Skeletal muscle satellite cell (primary cell): ENCODE data around the gene SYNJ2BP.
"Not testable (repeated sequence)": the region's sequence is repeated elsewhere in the genome, so short reads cannot be mapped to it uniquely, and the experiment has no call there.

Experiments used
- H3K27me3 ChIP-seq: 2 replicates; pipeline ENCODE4 v1.7.0; 2013; ENCODE audit warnings: low read length; ENCODE audit not compliant: control insufficient read depth, insufficient read depth
- H3K36me3 ChIP-seq: 2 replicates; pipeline ENCODE4 v1.7.0; 2013; ENCODE audit warnings: mild to moderate bottlenecking, control low read depth, low read length; ENCODE audit not compliant: insufficient read depth
- H3K4me1 ChIP-seq: 2 replicates; pipeline ENCODE4 v1.7.0; 2013; ENCODE audit warnings: low read length; ENCODE audit not compliant: control insufficient read depth, insufficient read depth
- H3K4me2 ChIP-seq: 2 replicates; pipeline ENCODE4 v1.7.0; 2013; ENCODE audit warnings: mild to moderate bottlenecking, low read length
- H3K4me3 ChIP-seq: 2 replicates; pipeline ENCODE4 v1.7.0; 2013; ENCODE audit warnings: low read length
- H3K9ac ChIP-seq: 2 replicates; pipeline ENCODE4 v1.7.0; 2013; ENCODE audit warnings: mild to moderate bottlenecking, low read depth, low read length, moderate library complexity
- H3K9me3 ChIP-seq: replicated peaks from 2 replicates; pipeline ENCODE4 v1.7.0; 2013; ENCODE audit warnings: mild to moderate bottlenecking, control low read depth, low read length

Gene SYNJ2BP

GRCh38 chr14:70416338-70416724, 559 bp downstream of the SYNJ2BP start:
- Histone ChIP-seq H3K4me1 (peaks cover 5% of the 10 kb centered on the region), H3K9ac (peak overlapping the region; percentile 84), H3K36me3 (no peaks in the 10 kb centered on the region), H3K27me3 (no peaks in the 10 kb centered on the region), H3K9me3 (no peaks in the 10 kb centered on the region), H3K4me3 (peak overlapping the region; percentile 80), H3K4me2 (peak overlapping the region; percentile 84)

GRCh38 chr14:70415788-70416187, 1.1 kb downstream of the SYNJ2BP start:
- Histone ChIP-seq H3K9me3 (no peaks in the 10 kb centered on the region), H3K27me3 (no peaks in the 10 kb centered on the region), H3K4me2 (peak overlapping the region; percentile 84), H3K4me1 (peaks cover 5% of the 10 kb centered on the region), H3K9ac (peak overlapping the region; percentile 84), H3K36me3 (no peaks in the 10 kb centered on the region), H3K4me3 (peak overlapping the region; percentile 80)

- no peaks in the 10 kb centered on the region for H3K4me1 ChIP-seq
- no peaks in the 10 kb centered on the region for H3K9me3 ChIP-seq
- H3K9ac ChIP-seq: no peak overlapping the region
- no peaks in the 10 kb centered on the region for H3K27me3 ChIP-seq
- H3K4me2 ChIP-seq: no peak overlapping the region
- H3K4me3 ChIP-seq: no peak overlapping the region
- no peaks in the 10 kb centered on the region for H3K36me3 ChIP-seq
Measured at GRCh38 chr14:70407621-70408020, 9.3 kb downstream of the SYNJ2BP start.

- not testable (repeated sequence) for H3K27me3 ChIP-seq, H3K9ac ChIP-seq, H3K9me3 ChIP-seq, H3K4me2 ChIP-seq, H3K4me3 ChIP-seq, H3K36me3 ChIP-seq, H3K4me1 ChIP-seq
Measured at GRCh38 chr14:70406216-70406615, 10.7 kb downstream of the SYNJ2BP start.

- H3K4me1 ChIP-seq, H3K4me2 ChIP-seq, H3K27me3 ChIP-seq, H3K9me3 ChIP-seq, H3K9ac ChIP-seq, H3K4me3 ChIP-seq, H3K36me3 ChIP-seq: not testable (repeated sequence)
Measured at GRCh38 chr14:70403335-70403734, 13.6 kb downstream of the SYNJ2BP start.

- H3K4me1 ChIP-seq: no peaks in the 10 kb centered on the region
- H3K27me3 ChIP-seq: no peaks in the 10 kb centered on the region
- H3K4me2 ChIP-seq: no peak overlapping the region
- peaks cover 5% of the 10 kb centered on the region for H3K36me3 ChIP-seq
- no peak overlapping the region for H3K9ac ChIP-seq
- H3K4me3 ChIP-seq: no peak overlapping the region
- H3K9me3 ChIP-seq: no peaks in the 10 kb centered on the region
Measured at GRCh38 chr14:70401643-70402042, 15.2 kb downstream of the SYNJ2BP start.

- Histone ChIP-seq H3K4me1 (no peaks in the 10 kb centered on the region), H3K9ac (no peak overlapping the region), H3K36me3 (peaks cover 5% of the 10 kb centered on the region)
Measured at GRCh38 chr14:70398706-70399431, 18.0 kb downstream of the SYNJ2BP start.

GRCh38 chr14:70398280-70398679, 18.6 kb downstream of the SYNJ2BP start:
- Histone ChIP-seq H3K4me3 (no peak overlapping the region), H3K4me2 (no peak overlapping the region), H3K36me3 (peaks cover 5% of the 10 kb centered on the region), H3K9me3 (no peaks in the 10 kb centered on the region), H3K4me1 (no peaks in the 10 kb centered on the region), H3K9ac (no peak overlapping the region), H3K27me3 (no peaks in the 10 kb centered on the region)

More at GRCh38 chr14:70398706-70399431, 18.0 kb downstream of the SYNJ2BP start:
- H3K4me2 ChIP-seq: no peak overlapping the region
- H3K9me3 ChIP-seq: no peaks in the 10 kb centered on the region
- H3K4me3 ChIP-seq: no peak overlapping the region
- H3K27me3 ChIP-seq: no peaks in the 10 kb centered on the region

- Histone ChIP-seq H3K27me3 (no peaks in the 10 kb centered on the region), H3K4me1 (no peaks in the 10 kb centered on the region), H3K36me3 (peaks cover 5% of the 10 kb centered on the region), H3K9me3 (no peaks in the 10 kb centered on the region), H3K9ac (no peak overlapping the region), H3K4me2 (no peak overlapping the region), H3K4me3 (no peak overlapping the region)
Measured at GRCh38 chr14:70397746-70398145, 19.1 kb downstream of the SYNJ2BP start.

GRCh38 chr14:70394674-70395306, 22.1 kb downstream of the SYNJ2BP start:
- H3K36me3 ChIP-seq: peaks cover 5% of the 10 kb centered on the region
- H3K27me3 ChIP-seq: no peaks in the 10 kb centered on the region
- no peaks in the 10 kb centered on the region for H3K9me3 ChIP-seq
- H3K4me3 ChIP-seq: no peak overlapping the region
- H3K4me1 ChIP-seq: no peaks in the 10 kb centered on the region
- no peak overlapping the region for H3K4me2 ChIP-seq
- H3K9ac ChIP-seq: no peak overlapping the region

GRCh38 chr14:70392676-70393075, 24.2 kb downstream of the SYNJ2BP start:
- Histone ChIP-seq H3K4me3 (no peak overlapping the region), H3K4me2 (no peak overlapping the region)

More at GRCh38 chr14:70392676-70393075, 24.2 kb downstream of the SYNJ2BP start:
- Histone ChIP-seq H3K27me3 (no peaks in the 10 kb centered on the region), H3K4me1 (no peaks in the 10 kb centered on the region), H3K9ac (no peak overlapping the region), H3K36me3 (peaks cover 5% of the 10 kb centered on the region), H3K9me3 (no peaks in the 10 kb centered on the region)
